GM18868 (cell line): Measurements from ENCODE around the gene PABPC1L2B.
"Not testable (repeated sequence)": the region's sequence is repeated elsewhere in the genome, so short reads cannot be mapped to it uniquely, and the experiment has no call there.

Experiments used
- ATAC-seq: cut with Tn5 transposase; IDR thresholded peaks from one replicate; pipeline ENCODE4 v1.9.1; 2021; ENCODE audit warnings: mild to moderate bottlenecking, moderate library complexity; ENCODE audit not compliant: unreplicated experiment

Gene PABPC1L2B

GRCh38 chrX:73002733-73003132, at the start of gene PABPC1L2B:
PABPC1L2B (plus strand) TSS chrX:73002939; CDS start chrX:73003643, 704 bp downstream.
- ATAC-seq = not testable (repeated sequence)

- not testable (repeated sequence) for ATAC-seq
Observed at GRCh38 chrX:72959971-72960370, 42.8 kb upstream of the PABPC1L2B start.

- ATAC-seq = not testable (repeated sequence)
Observed at GRCh38 chrX:72971859-72972258, 30.9 kb upstream of the PABPC1L2B start.

GRCh38 chrX:72974885-72975284, 27.9 kb upstream of the PABPC1L2B start:
- not testable (repeated sequence) for ATAC-seq

- ATAC-seq = not testable (repeated sequence)
Observed at GRCh38 chrX:72980894-72981469, 21.8 kb upstream of the PABPC1L2B start.

- ATAC-seq = not testable (repeated sequence)
Observed at GRCh38 chrX:73004032-73004431, 1.3 kb downstream of the PABPC1L2B start.

- no peak for ATAC-seq
Observed at GRCh38 chrX:73021361-73022092, 18.8 kb downstream of the PABPC1L2B start.

GRCh38 chrX:73022093-73022445, 19.3 kb downstream of the PABPC1L2B start:
- not testable (repeated sequence) for ATAC-seq

GRCh38 chrX:73028876-73029275, 26.1 kb downstream of the PABPC1L2B start:
- no peak for ATAC-seq
